Measurements from ENCODE around the gene NEU2. TPM values are rescaled to one million over a fixed set of nuclear protein-coding genes. Genes with fewer than 3 reads are reported as not detected.

Gene NEU2
- polyA plus RNA-seq, 3 donors, result not detected

DNA sequence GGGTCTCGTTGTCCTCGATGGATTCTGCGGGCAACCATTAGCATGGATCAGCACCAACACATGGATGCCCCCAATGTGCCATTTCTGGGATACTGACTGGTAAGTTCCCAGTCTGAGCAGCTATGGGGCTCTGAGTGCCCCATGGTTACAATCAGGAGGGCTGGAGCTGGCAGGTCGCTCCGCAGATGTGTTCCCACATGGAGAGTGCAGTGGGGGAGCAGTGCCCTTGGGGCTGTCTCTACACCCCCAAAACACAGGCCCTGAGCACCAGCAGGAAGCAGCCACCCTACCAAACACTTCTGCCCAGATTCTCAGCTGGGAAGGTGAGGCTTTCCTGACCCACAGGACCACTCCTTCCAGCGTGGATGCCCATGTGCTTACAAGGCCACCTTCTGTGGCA lies 27.4 kb upstream of the NEU2 start:
- Histone ChIP-seq H3K4me2 (replicated peaks; ENCODE audit: extremely low read depth, low read length, poor library complexity, severe bottlenecking) (no peak overlapping the region), H3K36me3 (replicated peaks in 1 of 2; ENCODE audit: control insufficient read depth in 1 of 2, insufficient read depth in 2 of 2, low read length in 2 of 2) (no peaks in the 10 kb centered on the region), H3K9me3 (replicated peaks in 1 of 2; ENCODE audit: control insufficient read depth in 1 of 2, insufficient read depth in 1 of 2, low read length in 2 of 2) (no peaks in the 10 kb centered on the region), H3K79me2 (ENCODE audit: insufficient read depth, low read length) (no peaks in the 10 kb centered on the region), H3K4me1 (ENCODE audit: control insufficient read depth in 1 of 2, insufficient read depth in 2 of 2, low read length in 2 of 2) (no peaks in the 10 kb centered on the region), H3K27me3 (ENCODE audit: control insufficient read depth in 2 of 2, insufficient read depth in 2 of 2, low read length in 2 of 2) (no peaks in the 10 kb centered on the region), H4K20me1 (ENCODE audit: insufficient read depth, low read length) (no peaks in the 10 kb centered on the region), H3K27ac (ENCODE audit: low read depth in 1 of 2, low read length in 2 of 2) (no peak overlapping the region), H3K9ac (ENCODE audit: insufficient read depth, low read length, poor library complexity, severe bottlenecking) (no peak overlapping the region), H3K4me3 (replicated peaks in 1 of 3; ENCODE audit: low read depth in 2 of 3, low read length in 3 of 3) (no peak overlapping the region), H2AFZ (ENCODE audit: insufficient read depth, low read depth, low read length, poor library complexity, severe bottlenecking) (no peak overlapping the region)
- Mint-ChIP-seq H3K4me3 (no peak overlapping the region), H3K27ac (no peak overlapping the region), H3K36me3 (no peaks in the 10 kb centered on the region), H3K4me1 (no peaks in the 10 kb centered on the region), H3K9me3 (peaks cover 0 to 5% (median 0%) of the 10 kb centered on the region in 7 donors), H3K27me3 (ENCODE audit: low read depth in 3 of 3) (peaks cover 2 to 14% (median 3%) of the 10 kb centered on the region in 3 donors)
- TF ChIP-seq, protein P1, sequence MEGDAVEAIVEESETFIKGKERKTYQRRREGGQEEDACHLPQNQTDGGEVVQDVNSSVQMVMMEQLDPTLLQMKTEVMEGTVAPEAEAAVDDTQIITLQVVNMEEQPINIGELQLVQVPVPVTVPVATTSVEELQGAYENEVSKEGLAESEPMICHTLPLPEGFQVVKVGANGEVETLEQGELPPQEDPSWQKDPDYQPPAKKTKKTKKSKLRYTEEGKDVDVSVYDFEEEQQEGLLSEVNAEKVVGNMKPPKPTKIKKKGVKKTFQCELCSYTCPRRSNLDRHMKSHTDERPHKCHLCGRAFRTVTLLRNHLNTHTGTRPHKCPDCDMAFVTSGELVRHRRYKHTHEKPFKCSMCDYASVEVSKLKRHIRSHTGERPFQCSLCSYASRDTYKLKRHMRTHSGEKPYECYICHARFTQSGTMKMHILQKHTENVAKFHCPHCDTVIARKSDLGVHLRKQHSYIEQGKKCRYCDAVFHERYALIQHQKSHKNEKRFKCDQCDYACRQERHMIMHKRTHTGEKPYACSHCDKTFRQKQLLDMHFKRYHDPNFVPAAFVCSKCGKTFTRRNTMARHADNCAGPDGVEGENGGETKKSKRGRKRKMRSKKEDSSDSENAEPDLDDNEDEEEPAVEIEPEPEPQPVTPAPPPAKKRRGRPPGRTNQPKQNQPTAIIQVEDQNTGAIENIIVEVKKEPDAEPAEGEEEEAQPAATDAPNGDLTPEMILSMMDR (IDR thresholded peaks at IDR 0.05), result no peak
- 90% methylated on average over 3 of the region's 6 CpGs for WGBS (ENCODE audit: insufficient coverage)
- intact Hi-C loops (cut with micrococcal nuclease), result no loop called here
- DNase-seq, result no peak

DNA sequence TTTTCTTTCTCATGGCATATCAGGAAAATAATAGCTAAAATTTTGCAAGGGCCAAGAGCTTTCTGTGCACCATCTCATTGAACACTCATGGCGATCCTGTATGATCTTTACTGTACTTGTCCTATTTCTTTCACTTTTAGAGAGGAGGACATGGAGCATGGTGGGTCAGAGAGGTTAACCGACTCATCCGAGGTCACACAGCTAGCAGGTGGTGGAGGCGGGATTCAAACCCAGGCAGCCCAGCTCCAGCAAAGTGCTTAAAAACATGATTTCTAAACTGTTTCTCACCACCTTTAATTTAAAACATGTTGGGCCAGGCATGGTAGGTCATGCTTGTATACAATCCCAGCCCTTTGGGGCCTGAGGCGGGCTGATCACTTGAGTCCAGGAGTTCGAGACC lies 25.8 kb upstream of the NEU2 start:
- Histone ChIP-seq H3K27ac (ENCODE audit: low read depth in 1 of 2, low read length in 2 of 2) (no peak overlapping the region), H3K9me3 (replicated peaks in 1 of 2; ENCODE audit: control insufficient read depth in 1 of 2, insufficient read depth in 1 of 2, low read length in 2 of 2) (no peaks in the 10 kb centered on the region), H4K20me1 (ENCODE audit: insufficient read depth, low read length) (no peaks in the 10 kb centered on the region), H3K9ac (ENCODE audit: insufficient read depth, low read length, poor library complexity, severe bottlenecking) (no peak overlapping the region), H3K4me1 (ENCODE audit: control insufficient read depth in 1 of 2, insufficient read depth in 2 of 2, low read length in 2 of 2) (no peaks in the 10 kb centered on the region), H3K27me3 (ENCODE audit: control insufficient read depth in 2 of 2, insufficient read depth in 2 of 2, low read length in 2 of 2) (no peaks in the 10 kb centered on the region), H3K4me3 (replicated peaks in 1 of 3; ENCODE audit: low read depth in 2 of 3, low read length in 3 of 3) (no peak overlapping the region), H3K4me2 (replicated peaks; ENCODE audit: extremely low read depth, low read length, poor library complexity, severe bottlenecking) (no peak overlapping the region), H2AFZ (ENCODE audit: insufficient read depth, low read depth, low read length, poor library complexity, severe bottlenecking) (no peak overlapping the region), H3K79me2 (ENCODE audit: insufficient read depth, low read length) (no peaks in the 10 kb centered on the region), H3K36me3 (replicated peaks in 1 of 2; ENCODE audit: control insufficient read depth in 1 of 2, insufficient read depth in 2 of 2, low read length in 2 of 2) (no peaks in the 10 kb centered on the region)
- intact Hi-C loops (cut with micrococcal nuclease), result no loop called here
- Mint-ChIP-seq H3K27ac (no peak overlapping the region), H3K27me3 (ENCODE audit: low read depth in 3 of 3) (peaks cover under 1 to 17% (median 7%) of the 10 kb centered on the region in 3 donors), H3K36me3 (no peaks in the 10 kb centered on the region), H3K4me1 (peaks cover 3% of the 10 kb centered on the region), H3K9me3 (peaks cover 0 to 3% (median 0%) of the 10 kb centered on the region in 7 donors), H3K4me3 (no peak overlapping the region)
- TF ChIP-seq, protein P1 (IDR thresholded peaks at IDR 0.05), result no peak
- no peak for DNase-seq
- WGBS (ENCODE audit: insufficient coverage), result 100% methylated on average over 3 of the region's 6 CpGs

Measured in CD14-positive monocyte (primary cell).